HEK293T (cell line): ENCODE data around the gene RASA3.

Experiments used
- CTCF ChIA-PET: fragments of 350-600 bp; formaldehyde crosslinking; extraction: SDS; loops from one replicate; lab custom pipeline; 2021; ENCODE audit warnings: antibody characterized with exemption, inconsistent platforms; lab: Yijun Ruan, JAX
- POLR2A ChIA-PET: fragments of 350-600 bp; formaldehyde crosslinking; extraction: SDS; loops from one replicate; lab custom pipeline; 2020; ENCODE audit warnings: antibody characterized with exemption, inconsistent platforms; lab: Yijun Ruan, JAX
- DNase-seq: peaks from one replicate; pipeline ENCODE4 v3.0.0; 2012; ENCODE audit warnings: mixed read lengths; ENCODE audit errors: extremely low spot score
- ARNT ChIP-seq: fragments of 450-650 bp; IDR thresholded peaks from 2 replicates; pipeline ENCODE4 v1.6.1; 2017; ENCODE audit warnings: mild to moderate bottlenecking
- BHLHE40 ChIP-seq: fragments of 450-650 bp; IDR thresholded peaks from 2 replicates; pipeline ENCODE4 v1.6.1; 2016; ENCODE audit warnings: mild to moderate bottlenecking, moderate library complexity, borderline replicate concordance
- CTBP1 ChIP-seq: fragments of 450-650 bp; IDR thresholded peaks from 2 replicates; pipeline ENCODE4 v1.6.1; 2016; ENCODE audit warnings: borderline replicate concordance
- ELF4 ChIP-seq: fragments of 450-650 bp; IDR thresholded peaks from 2 replicates; pipeline ENCODE4 v1.6.1; 2017; ENCODE audit warnings: antibody characterized with exemption
- FOXA1 ChIP-seq: fragments of 450-650 bp; IDR thresholded peaks from 2 replicates; pipeline ENCODE4 v1.6.1; 2016; ENCODE audit warnings: mild to moderate bottlenecking
- FOXK2 ChIP-seq: fragments of 450-650 bp; IDR thresholded peaks from 2 replicates; pipeline ENCODE4 v1.6.1; 2016; ENCODE audit warnings: mild to moderate bottlenecking
- FOXM1 ChIP-seq: fragments of 450-650 bp; IDR thresholded peaks from 2 replicates; pipeline ENCODE4 v1.6.1; 2017; ENCODE audit warnings: mild to moderate bottlenecking, borderline replicate concordance
- HDGF ChIP-seq: fragments of 450-650 bp; IDR thresholded peaks from 2 replicates; pipeline ENCODE4 v1.6.1; 2017; ENCODE audit warnings: antibody characterized with exemption, borderline replicate concordance
- L3MBTL2 ChIP-seq: fragments of 450-650 bp; conservative IDR thresholded peaks from 2 replicates; pipeline ENCODE4 v1.6.1; 2016; ENCODE audit warnings: mild to moderate bottlenecking
- LEF1 ChIP-seq: fragments of 450-650 bp; IDR thresholded peaks from 2 replicates; pipeline ENCODE4 v1.6.1; 2017; ENCODE audit warnings: mild to moderate bottlenecking, borderline replicate concordance
- NFRKB ChIP-seq: fragments of 450-650 bp; IDR thresholded peaks from 2 replicates; pipeline ENCODE4 v1.6.1; 2016; ENCODE audit warnings: mild to moderate bottlenecking, moderate library complexity
- PKNOX1 ChIP-seq: fragments of 450-650 bp; IDR thresholded peaks from 2 replicates; pipeline ENCODE4 v1.6.1; 2016
- SP1 ChIP-seq: fragments of 450-650 bp; IDR thresholded peaks from 2 replicates; pipeline ENCODE4 v1.6.1; 2017
- SUZ12 ChIP-seq: fragments of 450-650 bp; IDR thresholded peaks from 2 replicates; pipeline ENCODE4 v1.6.1; 2016; ENCODE audit warnings: mild to moderate bottlenecking
- TARDBP ChIP-seq: fragments of 450-650 bp; IDR thresholded peaks from 2 replicates; pipeline ENCODE4 v1.6.1; 2016
- ZNF384 ChIP-seq: fragments of 450-650 bp; IDR thresholded peaks from 2 replicates; pipeline ENCODE4 v1.6.1; 2016

The RASA3 gene

GRCh38 chr13:113953561-113953960 lies 178.9 kb downstream of the RASA3 start:
- ChIA-PET CTCF (no interaction called here), POLR2A (no interaction called here)
- DNase-seq, result no peak
- no peak for TF ChIP-seq CTBP1
- TF ChIP-seq PKNOX1, result no peak
- no peak for TF ChIP-seq ARNT
- no peak for TF ChIP-seq LEF1
- TF ChIP-seq FOXM1, result no peak
- TF ChIP-seq FOXA1, result no peak
- no peak for TF ChIP-seq BHLHE40
- no peak for TF ChIP-seq SP1
- TF ChIP-seq NFRKB, result no peak
- TF ChIP-seq TARDBP, result no peak
- no peak for TF ChIP-seq ELF4
- no peak for TF ChIP-seq FOXK2
- TF ChIP-seq L3MBTL2, result no peak
- no peak for TF ChIP-seq SUZ12
- no peak for TF ChIP-seq ZNF384
- no peak for TF ChIP-seq HDGF

GRCh38 chr13:113952983-113953520 lies 179.4 kb downstream of the RASA3 start:
- ChIA-PET CTCF (no interaction called here), POLR2A (no interaction called here)
- DNase-seq, result no peak
- TF ChIP-seq HDGF (no peak), SP1 (no peak), ELF4 (no peak), FOXK2 (no peak), SUZ12 (no peak), BHLHE40 (no peak), FOXA1 (no peak), CTBP1 (no peak)

- CTCF ChIA-PET, result no interaction called here
- POLR2A ChIA-PET, result no interaction called here
- DNase-seq, result no peak
- TF ChIP-seq TARDBP (no peak), NFRKB (no peak), ELF4 (no peak), SUZ12 (no peak), FOXM1 (no peak), CTBP1 (no peak), ZNF384 (no peak), FOXK2 (no peak), HDGF (no peak), ARNT (no peak), SP1 (no peak), PKNOX1 (no peak), FOXA1 (no peak), LEF1 (no peak), BHLHE40 (no peak)
These were observed 180.1 kb downstream of the RASA3 start for GRCh38 chr13:113952151-113952982.

- TF ChIP-seq NFRKB, result no peak
- TF ChIP-seq PKNOX1, result no peak
- ChIA-PET CTCF (interaction anchor here (0.6 kb wide), 1 partner anchor 273 kb away, joined by 3 read pairs; no protein-coding TSS in a partner anchor), POLR2A (no interaction called here)
- peak; percentile 30 for DNase-seq
These were observed 181.0 kb downstream of the RASA3 start for GRCh38 chr13:113951246-113951999.

- POLR2A ChIA-PET, result no interaction called here
- TF ChIP-seq SP1 (no peak), HDGF (no peak), FOXM1 (no peak), FOXA1 (no peak), LEF1 (no peak), BHLHE40 (no peak), PKNOX1 (no peak), ARNT (no peak), NFRKB (no peak)
- no peak for DNase-seq
- CTCF ChIA-PET, result interaction anchor here (0.6 kb wide), 1 partner anchor 273 kb away, joined by 3 read pairs; no protein-coding TSS in a partner anchor
These were observed 181.8 kb downstream of the RASA3 start for GRCh38 chr13:113950451-113951245.
